Caco-2 (cell line): ENCODE results near the gene TMEM132E. TPM values are rescaled to one million over a fixed set of nuclear protein-coding genes. Genes with fewer than 3 reads are reported as not detected.

Source experiments
- BruUV-seq: library from RNA; stranded (reverse); fragments of 400-500 nt; replicated peaks from 2 replicates; lab custom pipeline; 2021; lab: Mats Ljungman, UMichigan
- CTCF ChIA-PET: fragments of 300-600 bp; sonication (Branson Sonifier 250); formaldehyde crosslinking; loops from one replicate; lab custom pipeline; 2022; ENCODE audit warnings: antibody characterized with exemption; lab: Charles Lee
- POLR2A ChIA-PET: fragments of 300-600 bp; sonication (Branson Sonifier 250); formaldehyde crosslinking; loops from one replicate; lab custom pipeline; 2022; ENCODE audit warnings: antibody characterized with exemption; lab: Charles Lee
- DNase-seq, 2 experiments: peaks; one replicate each; pipeline versions ENCODE4 v3.0.0 to v3.0.0-alpha.2; 2020 to 2022
- H3K27me3 ChIP-seq: replicated peaks from 2 replicates; pipeline ENCODE4 v1.6.0; 2011; ENCODE audit warnings: low read length; ENCODE audit not compliant: control insufficient read depth, insufficient read depth
- H3K36me3 ChIP-seq: 2 replicates; pipeline ENCODE4 v1.5.1; 2011; ENCODE audit warnings: low read length; ENCODE audit not compliant: control insufficient read depth, insufficient read depth
- H3K4me1 ChIP-seq: fragments of 250-450 bp; sonication (Bioruptor Pico); 2 replicates; pipeline ENCODE4 v1.5.1; 2020; ENCODE audit warnings: mild to moderate bottlenecking
- H3K4me3 ChIP-seq: 2 replicates; pipeline ENCODE4 v1.5.1; 2011; ENCODE audit warnings: low read depth, mild to moderate bottlenecking, control low read depth, low read length
- H3K9me3 ChIP-seq: fragments of 250-450 bp; sonication (Bioruptor Pico); 2 replicates; pipeline ENCODE4 v1.5.1; 2020; ENCODE audit warnings: mild to moderate bottlenecking, moderate library complexity
- H3K27ac Mint-ChIP-seq: one replicate; pipeline ENCODE4 v1.8.0; 2022; ENCODE audit warnings: mixed read lengths; ENCODE audit not compliant: unreplicated experiment
- H3K27me3 Mint-ChIP-seq: one replicate; pipeline ENCODE4 v1.8.0; 2022; ENCODE audit warnings: mixed read lengths; ENCODE audit not compliant: insufficient read depth, unreplicated experiment
- H3K36me3 Mint-ChIP-seq: one replicate; pipeline ENCODE4 v1.8.0; 2022; ENCODE audit warnings: mild to moderate bottlenecking, mixed read lengths; ENCODE audit not compliant: insufficient read depth, unreplicated experiment
- H3K4me1 Mint-ChIP-seq: one replicate; pipeline ENCODE4 v1.8.0; 2022; ENCODE audit warnings: low read depth, mixed read lengths; ENCODE audit not compliant: unreplicated experiment
- H3K4me3 Mint-ChIP-seq: one replicate; pipeline ENCODE4 v1.8.0; 2022; ENCODE audit warnings: mild to moderate bottlenecking, moderate library complexity, mixed read lengths; ENCODE audit not compliant: unreplicated experiment
- H3K9me3 Mint-ChIP-seq: one replicate; pipeline ENCODE4 v1.8.0; 2022; ENCODE audit warnings: mixed read lengths; ENCODE audit not compliant: unreplicated experiment
- CTCF ChIP-seq, 2 experiments: fragments of 200-600 bp in 1 of 2; IDR thresholded peaks; 1 replicate in 1 of 2; 2 replicates in 1 of 2; pipeline versions ENCODE4 v1.5.1 to v1.8.0; 2011 to 2022; ENCODE audit warnings: antibody characterized with exemption in 1 of 2, control low read depth in 1 of 2, inconsistent platforms in 1 of 2, low read depth in 1 of 2, low read length in 1 of 2, mild to moderate bottlenecking in 1 of 2, moderate library complexity in 1 of 2; ENCODE audit not compliant: insufficient read depth in 1 of 2, severe bottlenecking in 1 of 2, unreplicated experiment in 1 of 2
- intact Hi-C: fragments of 100-400 bp; cut with micrococcal nuclease; formaldehyde crosslinking; loops from one replicate; pipeline ENCODE4 v1.10.0; 2022; ENCODE audit not compliant: unreplicated experiment
- total RNA-seq: library from RNA; stranded (reverse); gene quantifications from 2 replicates; pipeline ENCODE4 v1.2.3, GENCODE V29; 2022

TMEM132E gene
- total RNA-seq, 1 experiment from 2014 or later, result 0.07 TPM

GRCh38 chr17:34637548-34638525 is 58.5 kb downstream of the TMEM132E start:
- H3K9me3 ChIP-seq, result no peaks in the 10 kb centered on the region
- Mint-ChIP-seq H3K27ac (no peak overlapping the region), H3K36me3 (no peaks in the 10 kb centered on the region), H3K4me1 (peaks cover 13% of the 10 kb centered on the region), H3K4me3 (no peak overlapping the region), H3K9me3 (no peaks in the 10 kb centered on the region), H3K27me3 (peaks cover 24% of the 10 kb centered on the region)
- no TSS peak for BruUV-seq
- no peak overlapping the region for H3K4me3 ChIP-seq
- intact Hi-C loops, result loop anchor here (1.0 to 2.0 kb wide), 2 partner anchors 193 to 218 kb away; no protein-coding TSS in a partner anchor
- DNase-seq, result peak; percentile 70 to 84
- H3K36me3 ChIP-seq, result no peaks in the 10 kb centered on the region
- H3K27me3 ChIP-seq, result no peaks in the 10 kb centered on the region; the same call in 1 of the 2 replicates
- peak; percentile 84 to 94 for TF ChIP-seq CTCF (IDR thresholded peaks at IDR 0.05; ENCODE audit: insufficient read depth in 1 of 2, low read depth in 1 of 2, low read length in 1 of 2, severe bottlenecking in 1 of 2, unreplicated experiment in 1 of 2)
- H3K4me1 ChIP-seq, result peaks cover 7% of the 10 kb centered on the region; the same call in 1 of the 2 replicates
- ChIA-PET POLR2A (no interaction called here), CTCF (interaction anchor here (0.6 to 1.5 kb wide), 5 partner anchors 12 to 95 kb away, joined by 3 to 10 read pairs (median 5); no protein-coding TSS in a partner anchor)

- Mint-ChIP-seq H3K4me1 (peaks cover 7% of the 10 kb centered on the region), H3K9me3 (no peaks in the 10 kb centered on the region), H3K27me3 (peaks cover 16% of the 10 kb centered on the region), H3K4me3 (no peak overlapping the region), H3K36me3 (no peaks in the 10 kb centered on the region), H3K27ac (no peak overlapping the region)
- H3K9me3 ChIP-seq, result no peaks in the 10 kb centered on the region
- no TSS peak for BruUV-seq
- intact Hi-C loops, result loop anchor here (1.0 to 2.0 kb wide), 2 partner anchors 194 to 218 kb away; no protein-coding TSS in a partner anchor
- H3K4me3 ChIP-seq, result no peak overlapping the region
- POLR2A ChIA-PET, result no interaction called here
- DNase-seq, result no peak
- H3K36me3 ChIP-seq, result no peaks in the 10 kb centered on the region
- CTCF ChIA-PET, result interaction anchor here (1.0 to 1.7 kb wide), 3 partner anchors 54 to 96 kb away, joined by 4 to 10 read pairs (median 7); no protein-coding TSS in a partner anchor
- peaks cover 7% of the 10 kb centered on the region; the same call in 1 of the 2 replicates for H3K4me1 ChIP-seq
- no peaks in the 10 kb centered on the region; the same call in 1 of the 2 replicates for H3K27me3 ChIP-seq
- TF ChIP-seq CTCF (IDR thresholded peaks at IDR 0.05; ENCODE audit: insufficient read depth in 1 of 2, low read depth in 1 of 2, low read length in 1 of 2, severe bottlenecking in 1 of 2, unreplicated experiment in 1 of 2), result no peak
Measured at GRCh38 chr17:34638526-34639260, 59.3 kb downstream of the TMEM132E start.
